ENCODE data around the gene HSPA4.

DNA sequence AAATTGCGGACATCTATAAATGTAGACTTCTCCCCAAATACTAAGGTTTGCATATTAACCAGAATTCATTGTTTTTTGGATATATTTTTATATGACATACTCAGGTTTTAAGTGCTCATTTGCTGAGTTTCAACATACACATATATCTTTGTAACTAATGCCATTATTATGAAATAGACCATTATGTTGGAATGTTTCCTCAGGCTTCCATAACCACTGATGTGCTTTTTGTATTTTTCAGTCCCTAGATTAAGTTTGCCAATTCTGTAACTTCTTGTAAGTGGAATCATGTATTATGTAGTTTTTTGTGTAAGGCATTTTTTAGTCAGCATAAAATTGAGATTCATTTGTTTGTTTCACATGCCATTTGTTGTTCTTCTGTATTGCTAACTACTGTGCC lies 32.1 kb downstream of the HSPA4 start:
- TF ChIP-seq, protein P1, sequence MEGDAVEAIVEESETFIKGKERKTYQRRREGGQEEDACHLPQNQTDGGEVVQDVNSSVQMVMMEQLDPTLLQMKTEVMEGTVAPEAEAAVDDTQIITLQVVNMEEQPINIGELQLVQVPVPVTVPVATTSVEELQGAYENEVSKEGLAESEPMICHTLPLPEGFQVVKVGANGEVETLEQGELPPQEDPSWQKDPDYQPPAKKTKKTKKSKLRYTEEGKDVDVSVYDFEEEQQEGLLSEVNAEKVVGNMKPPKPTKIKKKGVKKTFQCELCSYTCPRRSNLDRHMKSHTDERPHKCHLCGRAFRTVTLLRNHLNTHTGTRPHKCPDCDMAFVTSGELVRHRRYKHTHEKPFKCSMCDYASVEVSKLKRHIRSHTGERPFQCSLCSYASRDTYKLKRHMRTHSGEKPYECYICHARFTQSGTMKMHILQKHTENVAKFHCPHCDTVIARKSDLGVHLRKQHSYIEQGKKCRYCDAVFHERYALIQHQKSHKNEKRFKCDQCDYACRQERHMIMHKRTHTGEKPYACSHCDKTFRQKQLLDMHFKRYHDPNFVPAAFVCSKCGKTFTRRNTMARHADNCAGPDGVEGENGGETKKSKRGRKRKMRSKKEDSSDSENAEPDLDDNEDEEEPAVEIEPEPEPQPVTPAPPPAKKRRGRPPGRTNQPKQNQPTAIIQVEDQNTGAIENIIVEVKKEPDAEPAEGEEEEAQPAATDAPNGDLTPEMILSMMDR (IDR thresholded peaks at IDR 0.05): no peak
- no peak for TF ChIP-seq EZH2 (IDR thresholded peaks at IDR 0.05; ENCODE audit: borderline replicate concordance, insufficient read depth, low read depth, low read length, poor library complexity, severe bottlenecking)

Data from B cell (primary cell).